Breast epithelium (tissue), 3 donors: ENCODE data around the gene CRIM1.

Experiments used
- POLR2AphosphoS5 ChIP-seq, 3 donors: sonication (generic); formaldehyde crosslinking; IDR thresholded peaks; one replicate each; pipeline ENCODE4 v1.6.1; 2017; ENCODE audit warnings: antibody characterized with exemption in 3 of 3
- TF ChIP-seq, protein P1 (sequence below), 3 donors: fragments of 450-650 bp; IDR thresholded peaks; one replicate each; pipeline ENCODE4 v1.5.1; 2016 to 2017; ENCODE audit warnings: antibody characterized with exemption in 3 of 3, mild to moderate bottlenecking in 3 of 3, moderate library complexity in 3 of 3

- TF ChIP-seq, protein P1, sequence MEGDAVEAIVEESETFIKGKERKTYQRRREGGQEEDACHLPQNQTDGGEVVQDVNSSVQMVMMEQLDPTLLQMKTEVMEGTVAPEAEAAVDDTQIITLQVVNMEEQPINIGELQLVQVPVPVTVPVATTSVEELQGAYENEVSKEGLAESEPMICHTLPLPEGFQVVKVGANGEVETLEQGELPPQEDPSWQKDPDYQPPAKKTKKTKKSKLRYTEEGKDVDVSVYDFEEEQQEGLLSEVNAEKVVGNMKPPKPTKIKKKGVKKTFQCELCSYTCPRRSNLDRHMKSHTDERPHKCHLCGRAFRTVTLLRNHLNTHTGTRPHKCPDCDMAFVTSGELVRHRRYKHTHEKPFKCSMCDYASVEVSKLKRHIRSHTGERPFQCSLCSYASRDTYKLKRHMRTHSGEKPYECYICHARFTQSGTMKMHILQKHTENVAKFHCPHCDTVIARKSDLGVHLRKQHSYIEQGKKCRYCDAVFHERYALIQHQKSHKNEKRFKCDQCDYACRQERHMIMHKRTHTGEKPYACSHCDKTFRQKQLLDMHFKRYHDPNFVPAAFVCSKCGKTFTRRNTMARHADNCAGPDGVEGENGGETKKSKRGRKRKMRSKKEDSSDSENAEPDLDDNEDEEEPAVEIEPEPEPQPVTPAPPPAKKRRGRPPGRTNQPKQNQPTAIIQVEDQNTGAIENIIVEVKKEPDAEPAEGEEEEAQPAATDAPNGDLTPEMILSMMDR (IDR thresholded peaks at IDR 0.05) = no peak
- no peak for TF ChIP-seq POLR2AphosphoS5 (IDR thresholded peaks at IDR 0.05)
Measured at GRCh38 chr2:36409935-36410334, 54.4 kb downstream of the CRIM1 start.
